HL-60/S4 (cell line): ENCODE data around the gene C14orf39.
"Not testable (repeated sequence)": the region's sequence is repeated elsewhere in the genome, so short reads cannot be mapped to it uniquely, and the experiment has no call there.

Experiments used
- in situ Hi-C: fragments of 300-500 bp; cut with MboI; formaldehyde crosslinking; loops from 2 replicates; pipeline ENCODE4 v1.14.3; 2022; ENCODE audit warnings: low sequenced_read_pairs

Gene C14orf39

GRCh38 chr14:60490270-60490669 lies 4.4 kb upstream of the C14orf39 start:
- in situ Hi-C loops: no loop called here

DNA sequence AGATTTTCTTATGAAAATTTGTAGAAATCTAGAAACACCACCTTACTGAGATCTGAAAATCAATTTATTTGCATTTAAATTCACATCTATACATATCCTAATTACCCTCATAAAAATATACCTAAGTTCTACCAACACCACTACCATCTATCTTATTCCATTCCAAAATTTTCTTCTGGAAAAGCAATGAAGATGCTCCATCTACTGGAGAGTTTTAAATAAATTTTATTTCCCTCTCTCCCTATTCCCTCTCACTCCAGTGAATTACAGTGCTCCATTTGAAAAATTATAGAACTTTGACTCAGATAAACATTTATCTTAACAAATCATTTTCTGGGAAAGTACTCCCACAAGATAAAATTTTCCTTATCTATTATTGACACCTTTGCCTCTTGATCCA lies 2.3 kb upstream of the C14orf39 start:
- in situ Hi-C loops: no loop called here

DNA sequence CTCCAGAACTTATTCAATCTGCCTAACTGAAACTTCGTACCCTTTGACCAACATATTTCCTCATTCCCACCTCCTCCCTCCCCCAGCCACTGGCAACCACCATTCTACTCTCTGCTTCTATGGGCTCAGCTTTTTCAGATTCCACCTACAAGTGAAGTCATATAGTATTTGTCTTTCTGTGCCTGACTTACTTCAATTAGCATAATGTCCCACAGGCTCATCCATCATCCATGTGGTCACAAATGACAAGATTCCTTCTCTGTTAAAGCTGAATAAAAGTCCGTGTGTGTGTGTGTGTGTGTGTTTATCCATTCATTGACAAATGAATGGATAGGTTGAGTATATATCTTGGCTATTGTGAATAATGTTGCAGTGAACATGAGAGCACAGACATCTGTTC lies 1.3 kb upstream of the C14orf39 start:
- in situ Hi-C loops: no loop called here

- in situ Hi-C loops: no loop called here
Observed at GRCh38 chr14:60485057-60485597, 736 bp downstream of the C14orf39 start.

DNA sequence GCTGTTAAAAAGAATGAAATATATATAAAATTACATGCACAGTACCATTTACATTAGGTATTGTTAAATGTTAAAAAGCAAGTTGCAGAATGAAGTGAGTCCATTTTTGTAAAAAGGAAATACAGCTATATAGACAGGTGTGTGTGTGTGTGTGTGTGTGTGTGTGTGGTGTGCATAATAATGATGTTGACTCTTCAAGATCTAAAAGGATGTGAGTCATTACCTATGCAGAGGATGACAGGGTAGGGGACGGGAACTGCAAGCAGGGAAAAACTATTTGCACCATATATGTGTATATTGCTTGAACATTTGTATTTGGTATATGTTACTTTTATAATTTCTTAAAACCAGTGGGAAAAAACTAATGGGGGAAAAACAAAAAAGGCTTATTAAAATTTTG lies 3.1 kb downstream of the C14orf39 start:
- in situ Hi-C loops: no loop called here

- in situ Hi-C loops: not testable (repeated sequence)
Observed at GRCh38 chr14:60480248-60480647, 5.6 kb downstream of the C14orf39 start.

DNA sequence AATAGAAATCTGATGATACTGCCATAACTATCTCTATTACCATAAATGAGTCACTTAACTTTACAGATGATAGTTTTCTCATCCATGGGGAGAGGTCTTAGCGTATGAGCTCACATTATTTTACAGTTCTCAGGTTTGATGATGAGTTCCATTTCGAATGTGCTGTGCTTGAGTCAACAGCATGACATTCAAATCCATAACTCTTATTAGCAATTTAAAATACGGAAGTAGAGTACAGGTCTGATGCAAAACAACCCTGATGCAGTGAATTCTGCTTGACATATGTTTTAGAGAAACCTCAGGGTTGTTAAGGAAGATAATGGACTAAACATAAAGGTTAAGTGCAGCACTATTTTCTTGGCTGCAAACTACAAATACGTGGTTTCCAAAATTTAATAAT lies 30.0 kb downstream of the C14orf39 start:
- in situ Hi-C loops: no loop called here

- in situ Hi-C loops: no loop called here
Observed at GRCh38 chr14:60430276-60430675, 55.6 kb downstream of the C14orf39 start.

DNA sequence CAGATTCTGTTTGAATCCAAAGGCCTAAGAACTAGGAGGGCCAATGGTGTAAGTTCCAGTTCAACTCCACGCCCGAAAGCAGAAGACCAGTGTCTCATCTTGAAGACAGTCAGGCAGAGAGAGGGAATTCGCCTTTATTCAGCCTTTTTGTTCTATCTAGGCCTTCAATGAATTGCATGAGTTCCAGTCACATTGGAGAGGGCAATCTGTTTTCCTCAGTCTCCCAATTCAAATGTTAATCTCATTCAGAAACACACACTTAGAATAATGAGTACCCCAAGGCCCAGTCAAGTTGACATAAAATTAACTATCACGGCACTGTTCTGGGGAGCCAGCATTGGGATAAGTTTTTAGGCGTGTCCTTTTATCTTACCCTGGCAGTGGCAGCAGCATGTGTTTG lies 65.8 kb downstream of the C14orf39 start:
- in situ Hi-C loops: no loop called here

DNA sequence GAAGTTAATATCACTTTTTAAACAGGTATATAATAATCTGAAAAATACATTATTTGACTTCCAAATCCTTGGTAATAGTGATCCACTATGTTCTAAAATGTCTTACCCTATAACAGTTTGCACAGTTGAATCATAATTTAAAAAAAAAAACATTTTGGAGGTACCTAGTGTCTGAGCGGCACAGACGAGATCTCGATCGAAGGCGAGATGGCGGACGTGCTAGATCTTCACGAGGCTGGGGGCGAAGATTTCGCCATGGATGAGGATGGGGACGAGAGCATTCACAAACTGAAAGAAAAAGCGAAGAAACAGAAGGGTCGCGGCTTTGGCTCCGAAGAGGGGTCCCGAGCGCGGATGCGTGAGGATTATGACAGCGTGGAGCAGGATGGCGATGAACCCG lies 88.3 kb downstream of the C14orf39 start:
- in situ Hi-C loops: not testable (repeated sequence)

- in situ Hi-C loops: no loop called here
Observed at GRCh38 chr14:60396718-60397343, 89.0 kb downstream of the C14orf39 start.
